Fibroblast of lung (primary cell): Measurements from ENCODE around the gene CTNNA1. TPM values are rescaled to one million over a fixed set of nuclear protein-coding genes. Genes with fewer than 3 reads are reported as not detected.

ENCODE experiments used
- DNase-seq, 2 donors: peaks; one replicate each; pipeline versions ENCODE4 v3.0.0 to v3.0.0-alpha.2; 2010; ENCODE audit warnings: low read depth in 2 of 2
- H2AFZ ChIP-seq: 2 replicates; pipeline ENCODE4 v1.5.1; 2012; ENCODE audit warnings: low read length, control low read depth, inconsistent platforms
- H3K27ac ChIP-seq: 2 replicates; pipeline ENCODE4 v1.5.1; 2011; ENCODE audit warnings: low read length, control low read depth; ENCODE audit not compliant: insufficient read depth
- H3K27me3 ChIP-seq: 2 replicates; pipeline ENCODE4 v1.5.1; 2011; ENCODE audit warnings: mild to moderate bottlenecking, low read length; ENCODE audit not compliant: control insufficient read depth, insufficient read depth
- H3K36me3 ChIP-seq: 2 replicates; pipeline ENCODE4 v1.5.1; 2011; ENCODE audit warnings: low read length; ENCODE audit not compliant: control insufficient read depth, insufficient read depth
- H3K4me1 ChIP-seq: 2 replicates; pipeline ENCODE4 v1.5.1; 2011; ENCODE audit warnings: low read length; ENCODE audit not compliant: control insufficient read depth, insufficient read depth; ENCODE audit errors: extremely low read depth
- H3K4me2 ChIP-seq: 2 replicates; pipeline ENCODE4 v1.5.1; 2011; ENCODE audit warnings: low read length, control low read depth; ENCODE audit not compliant: insufficient read depth; ENCODE audit errors: extremely low read depth
- H3K4me3 ChIP-seq, 4 experiments: fragments of 200-600 bp in 1 of 4; sonication (generic) in 1 of 4; replicated peaks in 1 of 4; 2 replicates each; pipeline ENCODE4 v1.5.1; 2011 to 2016; ENCODE audit warnings: low read length in 4 of 4, low read depth in 3 of 4, mild to moderate bottlenecking in 3 of 4, control low read depth in 2 of 4, inconsistent platforms in 1 of 4, mixed read lengths in 1 of 4; ENCODE audit not compliant: insufficient read depth in 1 of 4; ENCODE audit errors: control extremely low read depth in 1 of 4
- H3K79me2 ChIP-seq: 2 replicates; pipeline ENCODE4 v1.5.1; 2012; ENCODE audit warnings: mild to moderate bottlenecking, low read length, inconsistent platforms; ENCODE audit not compliant: control insufficient read depth, insufficient read depth
- H3K9ac ChIP-seq: 2 replicates; pipeline ENCODE4 v1.5.1; 2011; ENCODE audit warnings: mild to moderate bottlenecking, low read length, control low read depth; ENCODE audit not compliant: insufficient read depth
- H3K9me3 ChIP-seq: 2 replicates; pipeline ENCODE4 v1.5.1; 2012; ENCODE audit warnings: low read depth, low read length; ENCODE audit not compliant: control insufficient read depth, insufficient read depth
- H4K20me1 ChIP-seq: 2 replicates; pipeline ENCODE4 v1.5.1; 2011; ENCODE audit warnings: low read length; ENCODE audit not compliant: control insufficient read depth, insufficient read depth; ENCODE audit errors: extremely low read depth
- EZH2 ChIP-seq: IDR thresholded peaks from 2 replicates; pipeline ENCODE4 v1.5.1; 2012; ENCODE audit warnings: low read length, control low read depth, mild to moderate bottlenecking; ENCODE audit errors: missing control alignments
- polyA plus RNA-seq, 2 donors: library from polyadenylated mRNA; depleted of rRNA in 1 of 2; stranded (reverse) in 1 of 2; unstranded in 1 of 2; fragments of >200 nt; gene quantifications; 2 replicates each; pipeline ENCODE4 v1.2.1, GENCODE V29; 2011 to 2012; ENCODE audit warnings: missing spikeins in 1 of 2
- total RNA-seq: library from RNA; depleted of rRNA; stranded (reverse); fragments of >200 nt; gene quantifications from 2 replicates; pipeline ENCODE4 v1.2.1, GENCODE V29; 2014
- TF ChIP-seq, protein P1 (sequence below), 2 donors: IDR thresholded peaks in 1 of 2; conservative IDR thresholded peaks in 1 of 2; 1 replicate in 1 of 2; 2 replicates in 1 of 2; pipeline ENCODE4 v1.5.1; 2011 to 2012; ENCODE audit warnings: low read length in 2 of 2, control low read depth in 1 of 2, inconsistent platforms in 1 of 2, low read depth in 1 of 2, mild to moderate bottlenecking in 1 of 2

Gene CTNNA1
- total and polyA plus RNA-seq, 2 donors (not counting 1 experiment from before 2014, with no cell fraction given) = 181 to 557 TPM

DNA sequence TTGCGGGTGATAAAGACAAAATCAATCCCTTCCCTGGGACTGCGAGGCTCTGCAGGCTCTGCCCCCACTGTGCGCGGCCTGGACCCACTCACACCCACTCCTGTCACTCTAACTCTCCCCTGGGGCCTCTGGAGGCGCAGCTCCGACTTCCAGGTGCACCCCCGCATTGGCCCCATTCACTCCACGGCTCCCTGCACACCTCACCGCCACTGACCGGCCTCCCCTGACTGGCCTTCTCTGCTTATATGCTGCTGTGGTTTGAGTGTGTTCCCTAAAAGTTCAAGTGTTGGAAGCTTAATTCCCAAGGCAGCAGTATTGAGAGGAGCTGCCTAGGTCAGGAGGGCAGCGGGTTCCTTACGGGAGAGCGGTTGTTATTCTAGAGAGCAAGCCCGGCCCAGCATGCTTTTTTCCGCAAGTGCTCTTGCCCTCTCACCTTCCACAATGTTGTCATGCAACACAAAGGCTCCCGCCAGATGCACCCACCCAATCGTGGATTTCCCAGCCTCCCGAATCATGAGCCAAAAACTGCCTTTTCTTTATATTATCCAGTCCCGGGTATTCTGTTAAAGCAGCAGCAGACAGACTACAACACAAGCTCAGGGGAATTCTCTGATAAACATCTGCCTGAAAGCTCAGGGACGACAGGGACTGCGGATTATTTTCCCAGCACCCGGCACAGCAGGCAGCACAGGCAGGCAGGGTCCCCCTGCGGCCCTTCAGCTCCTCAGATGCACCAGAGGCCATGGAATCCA, 195.4 kb downstream of the CTNNA1 start:
- TF ChIP-seq, protein P1, sequence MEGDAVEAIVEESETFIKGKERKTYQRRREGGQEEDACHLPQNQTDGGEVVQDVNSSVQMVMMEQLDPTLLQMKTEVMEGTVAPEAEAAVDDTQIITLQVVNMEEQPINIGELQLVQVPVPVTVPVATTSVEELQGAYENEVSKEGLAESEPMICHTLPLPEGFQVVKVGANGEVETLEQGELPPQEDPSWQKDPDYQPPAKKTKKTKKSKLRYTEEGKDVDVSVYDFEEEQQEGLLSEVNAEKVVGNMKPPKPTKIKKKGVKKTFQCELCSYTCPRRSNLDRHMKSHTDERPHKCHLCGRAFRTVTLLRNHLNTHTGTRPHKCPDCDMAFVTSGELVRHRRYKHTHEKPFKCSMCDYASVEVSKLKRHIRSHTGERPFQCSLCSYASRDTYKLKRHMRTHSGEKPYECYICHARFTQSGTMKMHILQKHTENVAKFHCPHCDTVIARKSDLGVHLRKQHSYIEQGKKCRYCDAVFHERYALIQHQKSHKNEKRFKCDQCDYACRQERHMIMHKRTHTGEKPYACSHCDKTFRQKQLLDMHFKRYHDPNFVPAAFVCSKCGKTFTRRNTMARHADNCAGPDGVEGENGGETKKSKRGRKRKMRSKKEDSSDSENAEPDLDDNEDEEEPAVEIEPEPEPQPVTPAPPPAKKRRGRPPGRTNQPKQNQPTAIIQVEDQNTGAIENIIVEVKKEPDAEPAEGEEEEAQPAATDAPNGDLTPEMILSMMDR (conservative IDR thresholded peaks at IDR 0.05 in 1 of 2, IDR thresholded peaks at IDR 0.05 in 1 of 2; ENCODE audit: low read depth in 1 of 2, low read length in 2 of 2) = no peak
- no peak for TF ChIP-seq EZH2
- no peaks in the 10 kb centered on the region for H3K27me3 ChIP-seq
- no peaks in the 10 kb centered on the region for H3K9me3 ChIP-seq
- no peak overlapping the region for H3K9ac ChIP-seq
- H4K20me1 ChIP-seq = no peaks in the 10 kb centered on the region
- H3K4me2 ChIP-seq = no peak overlapping the region
- peaks cover 11% of the 10 kb centered on the region for H3K4me1 ChIP-seq
- no peaks in the 10 kb centered on the region for H3K79me2 ChIP-seq
- H3K36me3 ChIP-seq = peaks cover 4% of the 10 kb centered on the region
- H2AFZ ChIP-seq = no peak overlapping the region
- H3K4me3 ChIP-seq = no peak overlapping the region
- DNase-seq = peak in 1 of 2 donors; percentile 24
- no peak overlapping the region for H3K27ac ChIP-seq

DNA sequence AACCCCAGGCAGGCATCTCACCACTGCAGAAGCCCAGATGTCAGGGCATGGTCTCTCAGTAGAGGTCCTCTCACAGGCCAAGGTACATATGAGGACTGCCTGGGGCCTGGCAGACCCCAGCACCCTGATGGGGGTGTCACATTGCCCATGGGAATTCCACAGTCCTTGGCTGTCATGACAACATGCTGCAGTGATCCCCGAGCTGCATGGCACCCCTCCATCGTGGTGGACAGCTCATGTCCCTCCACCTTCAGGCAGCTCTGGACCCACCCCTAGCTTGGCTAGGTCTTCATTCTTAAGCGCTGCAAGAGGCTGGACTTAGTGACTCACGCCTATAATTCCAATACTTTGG, 196.0 kb downstream of the CTNNA1 start:
- TF ChIP-seq, protein P1 (conservative IDR thresholded peaks at IDR 0.05 in 1 of 2, IDR thresholded peaks at IDR 0.05 in 1 of 2; ENCODE audit: low read depth in 1 of 2, low read length in 2 of 2) = no peak
- no peak for TF ChIP-seq EZH2
- Histone ChIP-seq H3K27me3 (no peaks in the 10 kb centered on the region), H3K4me2 (no peak overlapping the region), H3K9me3 (no peaks in the 10 kb centered on the region), H3K4me1 (peaks cover 14% of the 10 kb centered on the region), H4K20me1 (no peaks in the 10 kb centered on the region), H3K36me3 (peaks cover 4% of the 10 kb centered on the region), H3K79me2 (no peaks in the 10 kb centered on the region), H3K27ac (no peak overlapping the region), H3K9ac (no peak overlapping the region), H3K4me3 (no peak overlapping the region), H2AFZ (no peak overlapping the region)
- DNase-seq = no peak

DNA sequence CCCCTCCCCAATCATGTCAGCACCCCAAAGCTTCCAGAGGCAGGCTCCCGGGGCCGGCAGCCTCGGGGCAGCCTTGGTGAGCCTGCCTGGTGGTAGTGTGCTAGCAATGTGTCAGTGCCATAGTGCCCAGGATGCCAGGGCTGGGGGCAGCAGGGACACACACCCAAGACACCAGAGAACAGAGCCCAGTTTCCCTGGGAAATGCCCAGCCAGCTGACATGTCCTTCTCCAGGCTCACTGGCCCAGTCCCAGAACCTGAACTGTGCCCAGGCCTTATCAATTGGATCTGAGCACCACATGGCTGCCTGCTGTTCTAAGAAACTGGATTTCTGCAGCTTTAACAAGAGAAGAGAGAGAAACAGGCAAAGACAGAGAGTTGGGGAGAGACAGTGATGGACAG, 196.8 kb downstream of the CTNNA1 start:
- Histone ChIP-seq H3K27ac (no peak overlapping the region), H3K9ac (no peak overlapping the region), H3K9me3 (no peaks in the 10 kb centered on the region), H3K4me3 (no peak overlapping the region), H3K27me3 (no peaks in the 10 kb centered on the region), H3K79me2 (no peaks in the 10 kb centered on the region), H4K20me1 (no peaks in the 10 kb centered on the region), H2AFZ (no peak overlapping the region), H3K4me1 (peaks cover 20% of the 10 kb centered on the region), H3K36me3 (peaks cover 4% of the 10 kb centered on the region), H3K4me2 (no peak overlapping the region)
- no peak for DNase-seq
- TF ChIP-seq, protein P1 (conservative IDR thresholded peaks at IDR 0.05 in 1 of 2, IDR thresholded peaks at IDR 0.05 in 1 of 2; ENCODE audit: low read depth in 1 of 2, low read length in 2 of 2) = no peak
- TF ChIP-seq EZH2 = no peak
